HG03469 (cell line): ENCODE results near the gene KLHL17.

Experiments
- ATAC-seq: cut with Tn5 transposase; IDR thresholded peaks from one replicate; pipeline ENCODE4 v1.9.1; 2021; ENCODE audit warnings: mild to moderate bottlenecking, moderate library complexity, moderate number of reproducible peaks; ENCODE audit not compliant: unreplicated experiment

Gene KLHL17

DNA sequence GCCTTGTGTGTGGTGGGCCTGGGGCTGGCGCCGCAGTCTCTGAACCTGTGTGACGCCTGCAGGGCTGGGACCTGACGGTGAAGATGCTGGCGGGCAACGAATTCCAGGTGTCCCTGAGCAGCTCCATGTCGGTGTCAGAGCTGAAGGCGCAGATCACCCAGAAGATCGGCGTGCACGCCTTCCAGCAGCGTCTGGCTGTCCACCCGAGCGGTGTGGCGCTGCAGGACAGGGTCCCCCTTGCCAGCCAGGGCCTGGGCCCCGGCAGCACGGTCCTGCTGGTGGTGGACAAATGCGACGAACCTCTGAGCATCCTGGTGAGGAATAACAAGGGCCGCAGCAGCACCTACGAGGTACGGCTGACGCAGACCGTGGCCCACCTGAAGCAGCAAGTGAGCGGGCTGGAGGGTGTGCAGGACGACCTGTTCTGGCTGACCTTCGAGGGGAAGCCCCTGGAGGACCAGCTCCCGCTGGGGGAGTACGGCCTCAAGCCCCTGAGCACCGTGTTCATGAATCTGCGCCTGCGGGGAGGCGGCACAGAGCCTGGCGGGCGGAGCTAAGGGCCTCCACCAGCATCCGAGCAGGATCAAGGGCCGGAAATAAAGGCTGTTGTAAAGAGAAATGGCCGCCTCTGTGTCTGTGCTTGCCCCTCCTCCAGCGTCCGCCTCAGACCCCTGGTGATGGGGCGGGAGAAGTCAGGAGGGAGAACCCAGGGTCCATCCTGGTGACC lies 53.7 kb downstream of the KLHL17 start:
- no peak for ATAC-seq

DNA sequence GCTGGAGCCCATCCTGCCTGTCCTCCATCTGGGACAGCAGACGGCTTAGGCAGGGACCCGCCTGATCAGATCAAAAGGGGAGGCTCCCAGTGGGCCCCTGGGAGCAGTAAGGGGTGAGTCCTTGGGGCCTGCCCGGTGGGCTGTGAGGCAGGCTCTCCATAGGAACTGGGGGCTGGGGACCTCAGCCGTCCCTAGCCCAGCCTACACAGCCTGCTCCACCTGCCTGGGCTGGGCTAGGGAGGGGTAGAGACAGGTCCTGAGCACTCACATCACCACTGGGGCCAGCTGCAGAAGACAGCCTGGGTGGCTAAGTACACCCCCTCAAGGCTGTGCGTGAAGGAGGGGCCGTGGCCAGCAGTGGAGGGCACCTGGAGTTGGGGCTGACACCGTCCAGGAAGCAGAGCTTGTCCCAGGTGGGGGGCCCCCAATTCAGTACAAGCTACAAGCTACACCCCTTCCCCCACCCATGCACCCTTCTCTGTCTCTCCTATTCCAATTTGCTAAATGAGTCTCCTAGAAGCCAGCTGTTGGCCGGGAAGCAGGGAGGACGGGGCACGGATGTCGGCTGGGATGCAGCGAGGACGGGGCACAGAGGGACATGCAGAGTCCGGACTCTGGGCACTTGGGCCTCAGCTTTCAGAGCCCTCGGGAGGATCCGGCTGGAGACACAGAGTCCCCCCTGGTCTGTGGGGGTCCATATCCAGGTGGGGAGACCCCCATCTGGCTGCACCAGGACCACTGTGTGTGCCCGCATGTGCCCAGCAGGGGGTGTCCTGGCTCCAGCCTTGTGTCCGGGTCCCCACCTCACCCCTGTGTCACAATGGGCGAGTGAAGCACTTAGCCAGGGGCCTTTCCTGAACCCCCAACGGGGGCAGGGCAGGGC lies 54.7 kb downstream of the KLHL17 start:
- no peak for ATAC-seq
